ENCODE results near the gene TCTA.

- TF ChIP-seq CEBPB (IDR thresholded peaks at IDR 0.05), result no peak
- TF ChIP-seq TAF1 (IDR thresholded peaks at IDR 0.05; ENCODE audit: low read depth), result no peak
- no peak for TF ChIP-seq NFIC (IDR thresholded peaks at IDR 0.05)
- no peak for TF ChIP-seq USF1 (IDR thresholded peaks at IDR 0.05)
These were observed 53.2 kb downstream of the TCTA start for GRCh38 chr3:49465270-49466034.

Data from Ishikawa (cell line).